Karpas-422 (cell line): Measurements from ENCODE around the gene OSBP2. TPM values are rescaled to one million over a fixed set of nuclear protein-coding genes. Genes with fewer than 3 reads are reported as not detected.

Source experiments
- DNase-seq: peaks from one replicate; pipeline ENCODE4 v3.0.0-alpha.2; 2015
- H2AFZ ChIP-seq: fragments of 200-600 bp; sonication (generic); 2 replicates; pipeline ENCODE4 v1.6.1; 2014; ENCODE audit warnings: antibody characterized with exemption, low read length, mixed read lengths
- H3K27ac ChIP-seq: fragments of 200-600 bp; sonication (generic); 2 replicates; pipeline ENCODE4 v1.5.1; 2014; ENCODE audit warnings: mild to moderate bottlenecking, low read length, moderate library complexity
- H3K27me3 ChIP-seq: fragments of 200-600 bp; sonication (generic); 2 replicates; pipeline ENCODE4 v1.6.1; 2014; ENCODE audit warnings: low read length, mixed read lengths
- H3K36me3 ChIP-seq: fragments of 200-600 bp; sonication (generic); 2 replicates; pipeline ENCODE4 v1.6.1; 2014; ENCODE audit warnings: low read length, mixed read lengths; ENCODE audit not compliant: insufficient read depth
- H3K4me1 ChIP-seq: fragments of 200-600 bp; sonication (generic); 2 replicates; pipeline ENCODE4 v1.6.1; 2014; ENCODE audit warnings: mild to moderate bottlenecking, low read length, mixed read lengths
- H3K4me2 ChIP-seq: fragments of 200-600 bp; sonication (generic); 2 replicates; pipeline ENCODE4 v1.6.1; 2014; ENCODE audit warnings: low read length, low read depth, mild to moderate bottlenecking; ENCODE audit not compliant: poor library complexity, severe bottlenecking
- H3K4me3 ChIP-seq: fragments of 200-600 bp; sonication (generic); 2 replicates; pipeline ENCODE4 v1.5.1; 2014; ENCODE audit warnings: mild to moderate bottlenecking, antibody characterized with exemption, low read length, mixed read lengths
- H3K79me2 ChIP-seq: fragments of 200-600 bp; sonication (generic); 2 replicates; pipeline ENCODE4 v1.6.1; 2014; ENCODE audit warnings: mild to moderate bottlenecking, low read length, mixed read lengths
- H3K9ac ChIP-seq: fragments of 200-600 bp; sonication (generic); 2 replicates; pipeline ENCODE4 v1.6.0; 2014; ENCODE audit warnings: low read length
- H3K9me2 ChIP-seq: fragments of 200-600 bp; sonication (generic), shearing (Covaris generic); replicated peaks from 2 replicates; pipeline ENCODE4 v1.6.0; 2014; ENCODE audit warnings: mild to moderate bottlenecking, low read length, moderate library complexity; ENCODE audit not compliant: insufficient read depth
- H3K9me3 ChIP-seq: fragments of 300-700, 200-600 bp; sonication (generic); 2 replicates; pipeline ENCODE4 v1.6.1; 2014; ENCODE audit warnings: low read length, mixed read lengths
- H4K20me1 ChIP-seq: fragments of 200-600 bp; sonication (generic); 2 replicates; pipeline ENCODE4 v1.6.1; 2014; ENCODE audit warnings: mild to moderate bottlenecking, antibody characterized with exemption, low read length, low read depth; ENCODE audit not compliant: insufficient read depth
- total RNA-seq: library from RNA; depleted of rRNA; stranded (reverse); fragments of >200 nt; shearing (Covaris generic); gene quantifications from 2 replicates; pipeline ENCODE4 v1.2.3, GENCODE V29; 2014; ENCODE audit warnings: low replicate concordance

OSBP2 gene
- total RNA-seq, 1 experiment from 2014 or later, result 0.07 TPM

DNA sequence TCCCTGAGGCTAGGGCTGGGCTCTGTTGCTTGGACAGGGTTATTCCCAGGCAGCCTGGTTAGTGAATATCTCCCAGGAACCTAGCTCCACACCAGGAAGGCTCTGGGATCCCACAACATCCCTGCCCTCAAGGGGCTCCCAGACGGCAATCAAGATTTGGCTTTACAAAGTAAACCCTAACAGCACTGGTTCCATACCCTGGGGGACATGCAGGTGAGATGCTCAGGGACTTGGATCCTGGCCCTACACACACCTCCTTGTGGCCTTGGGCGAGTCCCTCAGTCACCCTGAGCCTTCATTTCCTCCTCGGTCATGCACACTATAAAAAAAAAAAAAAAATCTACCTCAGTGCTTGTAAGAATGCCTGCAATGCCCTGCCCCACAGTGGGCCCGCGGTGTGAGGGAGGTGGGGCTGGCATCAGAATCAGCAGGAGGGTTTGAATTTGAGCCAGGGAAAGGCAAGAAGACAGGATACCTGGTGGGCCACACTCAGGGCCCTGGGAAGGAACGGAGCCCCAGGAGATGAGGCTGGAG lies 187.6 kb downstream of the OSBP2 start:
- peaks cover 30% of the 10 kb centered on the region for H3K4me1 ChIP-seq
- H3K9me2 ChIP-seq, result no peaks in the 10 kb centered on the region
- no peaks in the 10 kb centered on the region for H4K20me1 ChIP-seq
- no peak overlapping the region for H3K9ac ChIP-seq
- H3K27me3 ChIP-seq, result no peaks in the 10 kb centered on the region
- H3K4me3 ChIP-seq, result no peak overlapping the region
- no peaks in the 10 kb centered on the region for H3K9me3 ChIP-seq
- no peak overlapping the region for H2AFZ ChIP-seq
- H3K27ac ChIP-seq, result no peak overlapping the region
- no peak for DNase-seq
- no peaks in the 10 kb centered on the region for H3K36me3 ChIP-seq
- no peak overlapping the region for H3K4me2 ChIP-seq
- H3K79me2 ChIP-seq, result no peaks in the 10 kb centered on the region

DNA sequence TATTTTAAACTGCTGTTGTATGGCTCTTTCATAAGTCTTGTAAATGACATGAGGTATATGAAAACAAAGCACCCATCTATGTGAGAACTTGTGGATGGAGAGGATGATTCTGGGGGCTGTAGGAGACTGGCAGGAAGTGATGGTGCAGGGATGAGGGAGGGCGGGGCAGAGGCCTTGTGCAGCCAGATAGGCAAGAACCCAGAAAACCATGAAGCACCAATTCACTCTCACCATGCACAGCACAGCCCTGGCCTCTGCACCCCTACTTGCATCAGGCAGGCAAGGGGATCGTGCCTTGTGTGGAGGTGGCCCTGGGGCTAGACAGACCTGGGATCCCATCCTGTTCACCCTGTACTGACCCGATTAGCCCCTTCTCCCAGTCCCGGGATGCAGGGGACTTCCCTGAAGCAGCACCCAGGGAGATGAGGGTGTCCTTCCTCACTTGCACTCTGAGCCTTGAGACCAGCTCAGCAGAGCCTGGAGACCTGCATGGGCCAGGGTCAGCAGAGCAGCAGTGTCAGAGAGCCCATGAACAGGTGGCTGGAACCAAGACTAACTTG lies 188.4 kb downstream of the OSBP2 start:
- Histone ChIP-seq H3K27ac (no peak overlapping the region), H2AFZ (no peak overlapping the region), H3K79me2 (no peaks in the 10 kb centered on the region), H3K36me3 (no peaks in the 10 kb centered on the region), H3K9me3 (no peaks in the 10 kb centered on the region), H3K4me1 (peaks cover 23% of the 10 kb centered on the region), H4K20me1 (no peaks in the 10 kb centered on the region), H3K4me2 (no peak overlapping the region), H3K9me2 (no peaks in the 10 kb centered on the region), H3K9ac (no peak overlapping the region), H3K4me3 (no peak overlapping the region), H3K27me3 (no peaks in the 10 kb centered on the region)
- DNase-seq, result no peak

DNA sequence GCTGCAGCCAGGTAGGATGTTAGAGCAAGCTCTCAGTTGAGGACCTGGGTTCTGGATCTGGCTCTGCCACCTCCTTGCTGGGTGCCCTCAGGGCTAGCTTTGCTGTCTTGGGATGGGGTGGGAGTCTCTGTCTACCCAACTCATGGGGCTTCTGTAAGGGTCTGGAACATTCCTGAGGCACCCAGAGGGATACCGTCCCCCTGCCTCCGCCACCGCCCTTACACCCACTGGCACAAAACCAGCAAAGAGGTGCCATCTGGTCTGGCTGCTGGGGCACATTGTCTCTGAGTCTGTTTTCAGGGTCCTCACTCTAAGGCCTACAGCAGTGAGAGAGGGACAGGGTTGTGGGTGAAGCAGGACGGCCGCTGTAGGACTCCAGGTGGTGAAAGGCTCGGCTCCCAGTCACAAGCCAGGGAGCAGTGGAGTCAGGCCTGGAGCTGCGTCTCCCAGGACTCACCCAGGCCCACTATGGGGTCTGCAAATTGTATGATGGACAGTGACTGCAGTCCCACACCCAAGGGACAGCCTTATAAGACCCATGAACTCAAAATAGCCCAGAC lies 189.0 kb downstream of the OSBP2 start:
- Histone ChIP-seq H3K36me3 (no peaks in the 10 kb centered on the region), H3K9me3 (no peaks in the 10 kb centered on the region), H3K79me2 (no peaks in the 10 kb centered on the region), H3K4me1 (peaks cover 17% of the 10 kb centered on the region), H3K9ac (no peak overlapping the region), H3K27me3 (no peaks in the 10 kb centered on the region), H2AFZ (no peak overlapping the region), H3K4me2 (no peak overlapping the region), H3K4me3 (no peak overlapping the region), H4K20me1 (no peaks in the 10 kb centered on the region), H3K9me2 (no peaks in the 10 kb centered on the region), H3K27ac (no peak overlapping the region)
- DNase-seq, result no peak

DNA sequence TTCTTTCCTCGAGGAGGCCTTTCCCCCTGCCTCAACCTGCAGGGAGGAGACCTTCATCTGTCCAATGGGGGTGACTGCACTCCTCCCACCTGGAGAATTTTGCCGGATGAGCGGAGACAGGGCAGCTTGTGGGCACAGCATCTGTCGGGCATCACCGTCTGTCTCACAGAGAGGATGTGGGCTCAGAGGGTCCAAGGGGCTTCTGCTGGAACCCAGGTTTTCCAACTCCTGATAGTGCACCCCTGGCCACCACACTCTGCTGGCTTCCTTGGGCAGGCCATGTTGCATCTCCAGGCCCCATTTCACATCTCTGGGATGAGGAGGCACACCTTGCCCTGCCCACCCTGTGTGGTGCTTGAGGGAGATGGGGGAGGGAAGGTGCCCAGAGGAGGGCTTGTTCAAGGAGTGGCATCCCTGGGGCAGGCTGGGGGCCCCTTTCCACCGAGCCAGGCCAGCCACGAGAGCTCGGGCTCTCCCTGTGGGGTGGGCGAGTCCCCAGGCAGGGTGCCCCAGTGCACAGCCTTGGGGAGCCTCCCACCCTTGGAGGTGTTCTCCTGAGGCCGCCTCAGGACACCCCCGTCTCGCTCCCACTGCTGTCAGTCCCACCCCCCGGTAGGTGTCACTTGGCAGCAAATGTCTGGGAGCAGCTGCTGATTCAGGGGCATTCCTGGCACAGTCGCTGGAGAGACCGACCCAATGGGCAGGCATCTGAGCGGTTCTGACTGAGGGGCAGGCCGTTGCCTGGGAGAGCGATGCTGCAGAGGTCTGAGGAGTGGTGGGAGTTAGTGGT lies 189.7 kb downstream of the OSBP2 start:
- no peak overlapping the region for H3K4me2 ChIP-seq
- no peaks in the 10 kb centered on the region for H4K20me1 ChIP-seq
- H3K9me2 ChIP-seq, result no peaks in the 10 kb centered on the region
- no peak for DNase-seq
- H3K27me3 ChIP-seq, result no peaks in the 10 kb centered on the region
- H3K9ac ChIP-seq, result no peak overlapping the region
- no peak overlapping the region for H3K4me3 ChIP-seq
- peaks cover 9% of the 10 kb centered on the region for H3K4me1 ChIP-seq
- no peaks in the 10 kb centered on the region for H3K9me3 ChIP-seq
- H2AFZ ChIP-seq, result no peak overlapping the region
- H3K79me2 ChIP-seq, result no peaks in the 10 kb centered on the region
- no peaks in the 10 kb centered on the region for H3K36me3 ChIP-seq
- H3K27ac ChIP-seq, result no peak overlapping the region

DNA sequence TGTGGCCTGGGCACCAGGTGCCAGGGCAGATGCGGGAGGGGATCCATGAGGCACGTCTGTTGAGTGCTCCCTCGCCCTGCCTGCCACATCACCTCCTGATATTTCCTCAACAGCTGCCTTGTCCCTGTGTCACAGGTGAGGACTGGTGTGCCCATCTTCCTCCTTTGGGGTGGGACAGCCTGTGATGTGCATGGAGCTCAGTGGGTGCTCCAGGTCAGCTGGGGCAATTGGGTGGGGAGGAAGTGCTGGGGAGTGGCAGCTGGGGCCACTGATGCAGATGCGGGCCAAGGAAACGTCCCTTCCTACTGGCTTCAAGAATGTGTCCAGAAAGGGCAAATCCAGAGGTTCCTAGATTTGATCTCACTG lies 190.3 kb downstream of the OSBP2 start:
- Histone ChIP-seq H2AFZ (no peak overlapping the region), H3K4me3 (no peak overlapping the region), H3K9me2 (no peaks in the 10 kb centered on the region), H4K20me1 (no peaks in the 10 kb centered on the region), H3K27me3 (no peaks in the 10 kb centered on the region), H3K4me2 (no peak overlapping the region), H3K9ac (no peak overlapping the region), H3K79me2 (no peaks in the 10 kb centered on the region), H3K36me3 (no peaks in the 10 kb centered on the region), H3K4me1 (peaks cover 5% of the 10 kb centered on the region), H3K27ac (no peak overlapping the region), H3K9me3 (no peaks in the 10 kb centered on the region)
- no peak for DNase-seq

DNA sequence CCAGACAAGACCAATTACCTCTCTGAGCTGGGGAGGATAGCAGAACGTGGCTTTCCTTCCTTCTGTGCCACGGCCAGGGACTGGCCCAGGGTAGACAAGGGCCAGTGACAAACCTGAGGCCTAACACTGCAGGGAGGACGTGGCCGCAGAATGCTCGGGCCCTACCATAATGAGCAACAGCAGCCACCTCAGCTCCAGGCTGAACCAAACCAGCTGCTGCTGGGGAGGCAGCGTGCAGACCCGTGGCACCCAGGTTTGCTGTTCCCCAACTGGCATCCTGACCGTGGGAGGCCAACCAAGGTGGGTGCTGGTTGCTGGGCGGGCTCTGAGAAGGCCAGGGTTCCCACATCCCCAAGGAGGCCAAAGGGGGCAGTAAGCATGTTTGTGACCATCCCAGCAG lies 190.9 kb downstream of the OSBP2 start:
- H3K36me3 ChIP-seq, result no peaks in the 10 kb centered on the region
- no peak overlapping the region for H2AFZ ChIP-seq
- H3K9ac ChIP-seq, result no peak overlapping the region
- H3K4me3 ChIP-seq, result no peak overlapping the region
- H3K27me3 ChIP-seq, result no peaks in the 10 kb centered on the region
- no peak for DNase-seq
- no peaks in the 10 kb centered on the region for H3K9me3 ChIP-seq
- no peak overlapping the region for H3K27ac ChIP-seq
- no peak overlapping the region for H3K4me2 ChIP-seq
- no peaks in the 10 kb centered on the region for H3K9me2 ChIP-seq
- H4K20me1 ChIP-seq, result no peaks in the 10 kb centered on the region
- 0 out of 2 replicates have a peak, but pooled peaks cover 3% of the 10 kb centered on the region for H3K4me1 ChIP-seq
- H3K79me2 ChIP-seq, result no peaks in the 10 kb centered on the region

DNA sequence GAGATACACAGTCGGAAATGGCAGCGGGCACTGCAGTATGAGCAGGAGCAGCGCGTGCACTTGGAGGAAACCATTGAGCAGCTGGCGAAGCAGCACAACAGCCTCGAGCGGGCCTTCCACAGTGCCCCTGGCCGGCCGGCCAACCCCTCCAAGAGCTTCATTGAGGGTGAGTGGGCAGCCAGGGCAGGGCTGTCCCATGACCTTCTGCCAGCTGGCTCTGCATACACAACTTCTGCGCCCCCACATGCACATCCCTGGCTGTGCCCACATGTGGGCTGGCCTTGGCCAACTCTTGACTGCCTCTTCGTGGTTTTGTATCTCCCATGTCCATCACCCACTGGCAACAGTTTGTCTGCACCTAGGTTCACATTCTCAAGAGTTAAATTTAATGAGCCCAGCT lies 192.8 kb downstream of the OSBP2 start:
- Histone ChIP-seq H3K4me1 (no peaks in the 10 kb centered on the region), H3K4me3 (no peak overlapping the region), H3K9me3 (no peaks in the 10 kb centered on the region), H3K36me3 (no peaks in the 10 kb centered on the region), H3K79me2 (no peaks in the 10 kb centered on the region), H3K27me3 (no peaks in the 10 kb centered on the region), H2AFZ (no peak overlapping the region), H3K27ac (no peak overlapping the region), H4K20me1 (no peaks in the 10 kb centered on the region), H3K9me2 (no peaks in the 10 kb centered on the region), H3K4me2 (no peak overlapping the region), H3K9ac (no peak overlapping the region)
- no peak for DNase-seq

DNA sequence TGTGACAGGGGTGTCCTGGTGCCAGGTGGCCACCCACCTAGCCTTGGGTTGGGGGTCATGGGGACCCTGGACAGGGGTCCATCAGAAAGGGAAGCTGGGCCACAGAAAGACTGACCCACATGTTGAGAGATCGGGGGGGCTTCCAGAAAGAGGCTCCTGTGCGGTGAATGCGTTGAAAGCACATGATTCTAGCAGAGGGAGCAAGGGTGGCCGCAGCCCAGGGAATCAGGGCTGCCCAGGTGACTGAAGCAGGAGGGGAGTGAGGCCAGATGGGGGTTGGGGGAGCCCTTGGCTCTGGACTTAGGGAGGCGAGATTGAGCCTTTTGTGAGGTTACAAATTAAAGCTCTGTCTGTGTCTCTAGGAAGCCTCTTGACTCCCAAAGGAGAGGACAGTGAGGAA lies 193.2 kb downstream of the OSBP2 start:
- H3K9ac ChIP-seq, result no peak overlapping the region
- H4K20me1 ChIP-seq, result no peaks in the 10 kb centered on the region
- no peak overlapping the region for H2AFZ ChIP-seq
- H3K4me1 ChIP-seq, result no peaks in the 10 kb centered on the region
- H3K9me3 ChIP-seq, result no peaks in the 10 kb centered on the region
- no peak overlapping the region for H3K4me3 ChIP-seq
- no peak overlapping the region for H3K27ac ChIP-seq
- H3K79me2 ChIP-seq, result no peaks in the 10 kb centered on the region
- no peaks in the 10 kb centered on the region for H3K9me2 ChIP-seq
- no peaks in the 10 kb centered on the region for H3K36me3 ChIP-seq
- DNase-seq, result no peak
- no peak overlapping the region for H3K4me2 ChIP-seq
- no peaks in the 10 kb centered on the region for H3K27me3 ChIP-seq
